Fibroblast of pulmonary artery (primary cell): ENCODE results near the gene MYH7B.

Source experiments
- DNase-seq: peaks from one replicate; pipeline ENCODE4 v3.0.0-alpha.2; 2010; ENCODE audit warnings: low read depth
- H3K4me3 ChIP-seq: replicated peaks from 2 replicates; pipeline ENCODE4 v1.5.1; 2011; ENCODE audit warnings: low read depth, mild to moderate bottlenecking, control low read depth, low read length, moderate library complexity
- TF ChIP-seq, protein P1 (sequence below): IDR thresholded peaks from 2 replicates; pipeline ENCODE4 v1.5.1; 2011; ENCODE audit warnings: mild to moderate bottlenecking, control low read depth, low read length, inconsistent platforms; ENCODE audit errors: missing control alignments

The MYH7B gene

DNA sequence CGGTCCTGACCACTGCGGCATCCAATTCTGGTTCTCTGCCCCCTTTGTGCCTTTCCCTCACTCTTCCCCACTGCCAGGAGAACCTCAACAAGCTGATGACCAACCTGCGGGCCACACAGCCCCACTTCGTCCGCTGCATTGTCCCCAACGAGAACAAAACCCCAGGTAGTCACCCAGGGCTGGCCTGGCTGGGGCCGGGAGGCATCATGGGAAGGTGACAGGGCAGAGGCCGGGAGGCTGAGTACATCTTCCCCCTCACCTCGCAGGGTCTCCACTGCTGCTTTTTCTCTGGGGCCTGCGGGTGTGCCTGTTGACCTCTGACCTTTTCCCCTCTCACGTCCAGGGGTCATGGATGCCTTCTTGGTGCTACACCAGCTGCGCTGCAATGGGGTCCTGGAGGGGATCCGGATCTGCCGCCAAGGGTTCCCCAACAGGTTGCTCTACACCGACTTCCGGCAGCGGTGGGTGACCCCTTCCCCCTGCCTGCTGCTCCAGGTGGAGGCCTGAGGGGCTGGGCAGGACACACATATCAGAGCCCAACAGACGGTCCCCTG lies 35.1 kb downstream of the MYH7B start:
- no peak for DNase-seq
- no peak overlapping the region for H3K4me3 ChIP-seq
- TF ChIP-seq, protein P1, sequence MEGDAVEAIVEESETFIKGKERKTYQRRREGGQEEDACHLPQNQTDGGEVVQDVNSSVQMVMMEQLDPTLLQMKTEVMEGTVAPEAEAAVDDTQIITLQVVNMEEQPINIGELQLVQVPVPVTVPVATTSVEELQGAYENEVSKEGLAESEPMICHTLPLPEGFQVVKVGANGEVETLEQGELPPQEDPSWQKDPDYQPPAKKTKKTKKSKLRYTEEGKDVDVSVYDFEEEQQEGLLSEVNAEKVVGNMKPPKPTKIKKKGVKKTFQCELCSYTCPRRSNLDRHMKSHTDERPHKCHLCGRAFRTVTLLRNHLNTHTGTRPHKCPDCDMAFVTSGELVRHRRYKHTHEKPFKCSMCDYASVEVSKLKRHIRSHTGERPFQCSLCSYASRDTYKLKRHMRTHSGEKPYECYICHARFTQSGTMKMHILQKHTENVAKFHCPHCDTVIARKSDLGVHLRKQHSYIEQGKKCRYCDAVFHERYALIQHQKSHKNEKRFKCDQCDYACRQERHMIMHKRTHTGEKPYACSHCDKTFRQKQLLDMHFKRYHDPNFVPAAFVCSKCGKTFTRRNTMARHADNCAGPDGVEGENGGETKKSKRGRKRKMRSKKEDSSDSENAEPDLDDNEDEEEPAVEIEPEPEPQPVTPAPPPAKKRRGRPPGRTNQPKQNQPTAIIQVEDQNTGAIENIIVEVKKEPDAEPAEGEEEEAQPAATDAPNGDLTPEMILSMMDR = no peak

DNA sequence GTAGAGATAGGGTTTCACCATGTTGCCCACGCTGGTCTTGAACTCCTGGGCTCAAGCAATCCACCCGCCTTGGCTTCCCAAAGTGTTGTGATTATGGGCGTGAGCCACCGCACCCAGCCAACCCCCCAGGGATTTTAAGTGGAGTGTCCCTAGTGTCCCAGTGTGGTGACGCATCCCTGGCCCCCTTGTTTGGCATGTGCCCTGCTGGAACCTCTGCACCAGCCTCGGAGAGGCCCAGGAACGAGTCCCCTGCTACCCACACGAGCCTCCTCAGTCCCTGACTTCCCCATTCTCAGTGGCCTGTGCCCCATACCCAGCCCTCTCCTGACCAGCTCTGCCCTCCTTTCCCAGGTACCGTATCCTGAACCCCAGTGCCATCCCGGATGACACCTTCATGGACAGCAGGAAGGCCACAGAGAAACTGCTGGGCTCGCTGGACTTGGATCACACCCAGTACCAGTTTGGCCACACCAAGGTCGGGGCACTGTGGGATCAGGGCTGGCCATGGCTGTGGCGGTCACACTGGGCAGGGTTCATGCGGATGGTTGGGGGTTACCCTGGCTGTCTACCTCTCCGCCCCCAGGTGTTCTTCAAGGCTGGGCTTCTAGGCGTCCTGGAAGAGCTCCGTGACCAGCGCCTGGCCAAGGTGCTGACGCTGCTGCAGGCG lies 37.2 kb downstream of the MYH7B start:
- H3K4me3 ChIP-seq = no peak overlapping the region
- TF ChIP-seq, protein P1 = no peak
- no peak for DNase-seq

DNA sequence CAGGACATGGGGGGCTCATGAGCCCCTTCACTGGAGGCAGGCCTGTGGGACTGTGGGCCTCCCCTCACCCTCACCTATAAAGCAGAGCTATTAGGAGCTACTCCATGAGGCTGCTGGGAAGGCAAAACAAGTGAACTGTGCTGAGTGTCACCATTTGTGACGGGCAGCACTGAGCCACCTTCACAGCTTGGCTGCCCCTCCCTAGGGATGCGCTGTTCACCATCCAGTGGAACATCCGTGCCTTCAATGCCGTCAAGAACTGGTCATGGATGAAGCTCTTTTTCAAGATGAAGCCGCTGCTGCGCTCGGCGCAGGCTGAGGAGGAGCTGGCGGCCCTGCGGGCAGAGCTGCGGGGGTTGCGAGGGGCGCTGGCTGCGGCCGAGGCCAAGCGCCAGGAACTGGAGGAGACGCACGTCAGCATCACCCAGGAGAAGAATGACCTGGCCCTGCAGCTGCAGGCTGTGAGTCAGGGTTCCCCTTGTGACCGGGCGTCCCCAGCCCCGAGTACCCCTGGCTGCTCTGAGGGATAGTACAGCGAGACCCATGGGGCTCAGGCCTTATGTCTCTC lies 38.4 kb downstream of the MYH7B start:
- no peak for DNase-seq
- no peak overlapping the region for H3K4me3 ChIP-seq
- TF ChIP-seq, protein P1 = no peak

DNA sequence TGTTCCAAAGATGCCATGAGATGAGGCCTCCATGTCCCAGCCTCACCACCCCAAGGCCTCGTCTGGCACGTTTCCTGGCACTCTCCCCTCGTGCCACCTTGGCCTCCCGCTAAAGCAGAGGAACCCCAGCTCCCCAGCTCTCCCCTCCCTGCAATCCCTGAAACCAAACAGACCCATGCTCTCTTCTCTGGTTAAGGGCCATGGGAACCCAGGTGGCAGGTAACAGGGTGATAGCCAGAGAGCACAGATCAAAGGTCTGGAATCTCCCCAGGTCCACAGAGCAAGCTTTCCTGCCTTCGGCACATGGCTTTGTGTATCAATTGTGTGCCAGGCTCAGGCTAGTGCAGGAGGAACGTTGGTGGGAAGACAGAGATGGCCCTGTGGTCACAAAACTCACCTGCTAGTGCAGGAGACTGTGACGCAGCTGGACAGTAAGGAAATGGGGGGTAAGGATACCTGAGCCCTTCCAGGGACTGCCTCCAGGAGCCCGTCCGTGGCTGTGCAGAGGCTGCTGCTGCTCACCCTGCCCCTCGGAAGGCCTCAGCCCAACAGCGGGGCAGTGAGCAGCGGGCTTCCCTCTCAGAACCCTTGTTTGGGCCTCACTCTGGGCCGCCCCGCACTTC lies 39.0 kb downstream of the MYH7B start:
- no peak for DNase-seq
- no peak overlapping the region for H3K4me3 ChIP-seq
- TF ChIP-seq, protein P1 = no peak

DNA sequence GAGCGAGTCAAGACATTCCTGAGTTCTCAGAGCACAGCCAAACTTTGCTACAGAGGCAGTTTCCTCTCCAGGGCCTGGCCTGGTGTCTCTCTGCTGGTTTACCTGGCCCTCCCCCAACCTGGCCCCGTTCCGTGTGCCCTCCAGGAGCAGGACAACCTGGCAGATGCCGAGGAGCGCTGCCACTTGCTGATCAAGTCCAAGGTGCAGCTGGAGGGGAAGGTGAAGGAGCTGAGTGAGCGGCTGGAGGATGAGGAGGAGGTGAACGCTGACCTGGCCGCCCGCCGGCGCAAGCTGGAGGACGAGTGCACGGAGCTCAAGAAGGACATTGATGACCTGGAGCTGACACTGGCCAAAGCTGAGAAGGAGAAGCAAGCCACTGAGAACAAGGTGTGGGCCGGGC lies 39.5 kb downstream of the MYH7B start:
- TF ChIP-seq, protein P1 = no peak
- H3K4me3 ChIP-seq = no peak overlapping the region

DNA sequence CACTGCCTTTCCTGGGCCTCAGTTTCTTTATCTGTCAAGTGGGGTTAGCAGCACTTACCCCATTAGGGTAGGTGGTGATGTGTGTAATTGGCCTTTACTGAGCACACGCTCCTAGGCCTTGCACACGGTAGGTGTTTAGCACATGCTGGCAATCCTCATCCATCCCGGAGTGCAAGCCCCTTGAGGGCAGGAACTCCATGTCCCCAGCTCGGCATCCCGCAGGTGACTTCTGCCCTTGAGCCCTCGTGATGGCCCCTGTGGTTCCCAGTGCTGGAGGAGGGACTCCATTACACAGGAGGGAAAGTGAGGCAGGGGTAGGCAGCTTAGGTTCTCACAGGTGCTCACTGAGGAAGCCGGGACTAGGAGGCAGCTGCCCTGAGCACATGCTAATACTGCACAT lies 40.0 kb downstream of the MYH7B start:
- TF ChIP-seq, protein P1 = no peak
- no peak overlapping the region for H3K4me3 ChIP-seq
- no peak for DNase-seq

More for the DNA sequence above, 39.5 kb downstream of the MYH7B start:
- no peak for DNase-seq
